ENCODE data around the gene AKAP12.
"Not testable (repeated sequence)": the region's sequence is repeated elsewhere in the genome, so short reads cannot be mapped to it uniquely, and the experiment has no call there.

Gene AKAP12

GRCh38 chr6:151309619-151310018, 69.9 kb downstream of the AKAP12 start:
- in situ Hi-C loops (cut with MboI; ENCODE audit: low sequenced_read_pairs): no loop called here

- in situ Hi-C loops (cut with MboI; ENCODE audit: low sequenced_read_pairs): no loop called here
Observed at GRCh38 chr6:151310279-151310678, 70.5 kb downstream of the AKAP12 start.

DNA sequence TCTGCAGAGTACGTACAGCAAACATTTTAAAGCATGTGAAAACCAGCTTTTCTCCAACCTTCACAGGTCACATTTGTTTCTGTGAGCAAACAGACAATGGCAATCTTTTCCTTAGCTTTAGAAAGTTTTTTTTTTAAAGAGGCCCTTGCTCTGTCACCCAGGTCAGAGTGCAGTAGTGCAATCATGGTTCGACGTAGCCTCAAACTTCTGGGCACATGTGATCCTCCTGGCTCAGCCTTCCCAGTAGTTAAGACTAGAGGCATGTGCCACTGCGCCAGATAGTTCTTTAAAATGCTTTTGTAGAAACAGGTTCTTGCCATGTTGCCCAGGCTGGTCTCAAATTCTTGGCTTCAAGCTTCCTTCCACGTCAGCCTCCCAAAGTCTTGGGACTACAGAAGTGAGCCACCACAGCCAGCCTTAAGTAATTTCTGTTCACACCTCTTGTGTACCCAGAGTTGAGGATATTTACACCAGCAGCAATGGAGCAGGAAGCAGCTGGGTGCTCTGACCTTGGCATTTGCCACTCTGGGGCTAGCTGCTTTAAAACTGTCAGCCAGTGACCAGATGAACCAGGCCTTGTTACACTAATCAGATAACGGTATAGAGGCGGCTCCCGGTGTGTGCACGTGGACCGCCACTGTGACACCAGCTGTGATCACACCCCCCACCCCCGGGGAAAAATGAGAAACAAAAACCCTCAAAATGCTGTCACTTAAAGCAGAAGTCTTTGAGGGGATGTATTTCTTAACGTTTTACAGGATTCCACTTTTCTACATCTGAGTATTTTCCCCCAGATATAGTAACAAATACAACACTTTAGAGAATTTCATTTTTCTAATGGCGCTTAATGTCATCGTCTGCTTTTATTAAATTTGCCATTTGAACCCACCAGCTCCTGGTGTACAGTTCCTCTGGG, 71.3 kb downstream of the AKAP12 start:
- in situ Hi-C loops (cut with MboI; ENCODE audit: low sequenced_read_pairs): no loop called here

GRCh38 chr6:151313066-151313491, 73.3 kb downstream of the AKAP12 start:
- in situ Hi-C loops (cut with MboI; ENCODE audit: low sequenced_read_pairs): no loop called here

DNA sequence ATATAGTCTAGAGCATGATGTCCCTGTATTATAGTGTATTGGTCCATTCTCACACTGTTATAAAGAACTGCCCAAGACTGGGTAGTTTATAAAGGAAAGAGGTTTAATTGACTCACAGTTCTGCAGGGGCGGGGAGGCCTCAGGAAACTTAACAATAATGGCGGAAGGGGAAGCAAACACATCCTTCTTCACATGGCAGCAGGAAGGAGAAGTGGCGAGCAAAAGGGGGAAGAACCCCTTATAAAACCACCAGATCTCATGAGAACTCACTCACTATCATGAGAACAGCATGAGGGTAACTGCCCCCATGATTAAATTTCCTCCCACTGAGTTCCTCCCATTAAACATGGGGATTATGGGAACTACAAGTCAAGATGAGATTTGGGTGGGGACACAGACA, 75.9 kb downstream of the AKAP12 start:
- in situ Hi-C loops (cut with MboI; ENCODE audit: low sequenced_read_pairs): not testable (repeated sequence)

DNA sequence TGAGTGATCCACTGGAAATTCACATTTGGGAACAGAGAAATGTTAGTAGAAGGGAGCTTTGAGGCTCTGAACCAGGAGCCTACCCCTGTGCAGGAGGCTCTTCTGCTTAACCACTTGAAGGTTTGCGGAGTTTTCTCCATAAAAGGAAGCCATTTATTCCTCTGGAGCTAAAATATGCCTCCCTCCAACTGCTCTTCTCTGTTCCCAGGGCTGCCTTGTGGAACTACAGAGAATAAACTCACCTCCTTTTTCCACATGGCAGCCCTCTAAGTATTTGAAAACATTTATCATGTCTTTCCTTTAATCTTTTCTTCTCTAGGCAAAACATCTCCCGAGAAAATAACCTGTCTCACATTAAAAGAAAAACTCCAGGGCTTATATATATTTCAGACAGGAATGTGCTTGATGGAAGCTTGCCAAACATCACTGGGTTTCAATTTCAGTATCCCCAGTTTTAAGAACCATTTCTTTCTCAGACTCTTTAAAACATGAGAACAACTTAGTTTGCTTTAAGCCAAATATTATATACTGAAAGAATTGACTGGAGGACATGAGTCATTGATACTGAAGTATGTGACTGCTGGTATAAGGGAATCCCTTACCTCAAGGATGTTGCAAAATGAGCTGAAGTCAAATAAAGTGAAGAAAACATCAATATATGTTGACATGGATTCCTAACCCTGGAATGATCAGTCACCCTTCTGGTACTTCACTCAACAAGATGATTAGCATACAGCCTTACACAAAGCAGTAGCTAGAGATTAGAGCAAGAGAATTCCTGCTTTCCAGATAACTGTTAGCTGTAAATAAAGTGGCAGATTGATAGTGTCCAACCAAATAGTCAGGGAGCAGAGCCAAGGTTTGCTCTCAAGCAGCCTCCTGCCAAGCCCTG, 77.6 kb downstream of the AKAP12 start:
- in situ Hi-C loops (cut with MboI; ENCODE audit: low sequenced_read_pairs): no loop called here

- in situ Hi-C loops (cut with MboI; ENCODE audit: low sequenced_read_pairs): no loop called here
Observed at GRCh38 chr6:151317995-151318365, 78.2 kb downstream of the AKAP12 start.

DNA sequence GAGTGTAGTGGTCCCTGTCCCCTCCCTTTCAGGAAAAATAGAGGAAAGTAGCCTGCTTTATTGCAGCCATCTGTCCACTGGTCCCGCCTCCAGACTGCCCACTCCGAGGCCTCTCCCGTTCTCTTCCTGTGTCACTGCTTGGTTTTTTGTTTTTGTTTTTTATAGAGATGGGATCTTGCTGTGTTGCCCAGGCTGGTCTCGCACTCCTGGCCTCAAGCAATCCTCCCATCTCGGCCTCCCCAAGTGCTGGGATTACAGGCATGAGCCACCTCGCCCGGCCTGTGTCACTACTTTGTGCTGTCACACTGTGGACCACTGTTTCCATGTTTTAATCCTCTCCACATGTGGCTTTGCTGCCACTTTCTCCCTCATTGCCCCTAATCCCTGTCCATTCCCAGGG, 80.4 kb downstream of the AKAP12 start:
- in situ Hi-C loops (cut with MboI; ENCODE audit: low sequenced_read_pairs): loop anchor here (10.0 kb wide), 1 partner anchor 305 kb away; no protein-coding TSS in a partner anchor

DNA sequence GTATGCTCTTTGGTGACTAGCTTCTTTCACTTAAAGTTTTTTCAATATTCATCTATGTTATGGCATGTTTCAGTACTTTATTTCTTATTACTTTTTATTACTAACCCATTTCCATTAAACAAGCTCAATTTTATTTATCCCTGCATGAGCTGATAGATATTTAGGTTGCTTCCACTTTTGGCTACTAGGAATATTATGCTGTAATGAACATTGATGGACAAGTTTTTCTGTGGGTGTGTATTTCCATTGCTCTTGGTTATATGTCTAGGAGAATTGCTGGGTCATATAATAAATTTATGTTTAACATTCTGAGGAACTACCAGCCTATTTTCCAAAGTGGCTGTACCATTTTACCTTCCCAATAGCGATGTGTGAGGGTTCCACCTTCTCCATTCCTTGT, 81.7 kb downstream of the AKAP12 start:
- in situ Hi-C loops (cut with MboI; ENCODE audit: low sequenced_read_pairs): loop anchor here (10.0 kb wide), 1 partner anchor 307 kb away; no protein-coding TSS in a partner anchor

DNA sequence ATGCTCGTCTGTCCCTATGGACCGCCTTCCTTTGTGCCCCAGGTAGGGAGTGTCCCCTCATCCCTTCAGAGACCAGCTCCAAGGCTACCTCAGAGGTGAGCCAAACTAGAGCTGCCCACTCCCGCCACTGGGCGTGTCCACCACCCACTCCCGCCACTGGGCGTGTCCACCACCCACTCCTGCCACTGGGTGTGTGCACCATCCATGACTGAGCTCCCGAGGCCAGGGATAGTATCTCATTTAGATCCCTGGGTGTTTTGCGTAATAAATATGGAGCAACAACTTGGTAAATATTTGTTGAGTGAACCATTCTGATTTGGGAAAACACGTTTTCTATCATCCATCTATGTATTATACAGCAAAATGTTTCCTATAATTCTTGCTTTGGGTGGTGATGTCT, 82.8 kb downstream of the AKAP12 start:
- in situ Hi-C loops (cut with MboI; ENCODE audit: low sequenced_read_pairs): loop anchor here (10.0 kb wide), 1 partner anchor 308 kb away; no protein-coding TSS in a partner anchor

- in situ Hi-C loops (cut with MboI; ENCODE audit: low sequenced_read_pairs): loop anchor here (10.0 kb wide), 1 partner anchor 309 kb away; no protein-coding TSS in a partner anchor
Observed at GRCh38 chr6:151323791-151324487, 84.2 kb downstream of the AKAP12 start.

GRCh38 chr6:151324488-151324825, 84.7 kb downstream of the AKAP12 start:
- in situ Hi-C loops (cut with MboI; ENCODE audit: low sequenced_read_pairs): loop anchor here (10.0 kb wide), 1 partner anchor 310 kb away; no protein-coding TSS in a partner anchor

GRCh38 chr6:151325075-151326050, 85.6 kb downstream of the AKAP12 start:
- in situ Hi-C loops (cut with MboI; ENCODE audit: low sequenced_read_pairs): loop anchor here (10.0 kb wide), 1 partner anchor 311 kb away; no protein-coding TSS in a partner anchor

DNA sequence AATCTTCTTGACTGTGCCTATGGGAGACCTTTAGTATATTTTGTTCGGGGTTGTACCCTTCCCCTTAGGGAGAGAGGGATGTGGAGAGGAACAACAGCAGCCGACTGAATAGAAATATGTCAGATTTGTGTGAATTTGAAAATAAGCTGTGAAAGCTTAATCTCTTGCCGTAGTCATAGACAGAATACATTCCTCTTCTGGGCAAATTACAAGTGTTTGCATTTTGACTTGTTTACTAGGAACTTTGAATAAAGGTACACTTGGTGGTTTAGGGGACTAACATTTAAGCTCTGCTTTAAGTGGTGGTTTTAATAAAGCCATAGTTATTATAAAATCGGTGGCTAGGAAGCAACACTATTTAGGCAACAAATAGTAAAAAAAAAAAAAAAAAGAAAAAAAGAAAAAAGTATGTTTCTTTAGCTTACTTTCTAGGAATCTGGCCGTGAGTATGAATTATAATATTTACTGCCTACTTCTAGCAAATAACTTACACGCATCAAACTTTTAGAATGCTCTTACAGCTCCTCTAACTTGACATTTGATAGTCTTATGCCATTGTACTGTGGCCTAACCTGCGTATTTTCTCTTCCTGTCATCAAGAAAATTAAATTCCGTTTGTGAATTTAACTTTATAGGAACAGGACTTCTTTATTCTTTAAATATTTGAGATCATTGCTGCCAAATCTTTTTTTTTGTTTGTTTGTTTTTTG, 86.5 kb downstream of the AKAP12 start:
- in situ Hi-C loops (cut with MboI; ENCODE audit: low sequenced_read_pairs): loop anchor here (10.0 kb wide), 1 partner anchor 311 kb away; no protein-coding TSS in a partner anchor

DNA sequence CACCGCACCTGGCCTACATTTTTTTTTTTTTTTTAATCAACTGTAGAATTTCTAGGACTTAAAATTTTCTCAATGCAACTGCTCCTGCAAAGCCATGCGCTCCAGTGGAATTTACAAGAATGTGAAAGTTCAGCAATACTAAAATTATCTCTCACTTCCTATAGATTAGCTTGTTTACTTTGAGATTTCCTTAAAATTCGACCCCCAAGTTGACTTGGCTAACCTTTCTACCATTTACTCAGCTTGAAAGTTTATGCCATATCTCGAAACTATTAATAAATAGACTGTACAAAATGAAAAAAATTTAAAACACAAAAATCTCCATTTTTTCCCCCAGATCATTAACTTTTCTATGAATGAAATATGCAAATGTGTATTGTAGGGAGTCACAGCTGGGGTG, 87.3 kb downstream of the AKAP12 start:
- in situ Hi-C loops (cut with MboI; ENCODE audit: low sequenced_read_pairs): loop anchor here (10.0 kb wide), 1 partner anchor 312 kb away; no protein-coding TSS in a partner anchor

DNA sequence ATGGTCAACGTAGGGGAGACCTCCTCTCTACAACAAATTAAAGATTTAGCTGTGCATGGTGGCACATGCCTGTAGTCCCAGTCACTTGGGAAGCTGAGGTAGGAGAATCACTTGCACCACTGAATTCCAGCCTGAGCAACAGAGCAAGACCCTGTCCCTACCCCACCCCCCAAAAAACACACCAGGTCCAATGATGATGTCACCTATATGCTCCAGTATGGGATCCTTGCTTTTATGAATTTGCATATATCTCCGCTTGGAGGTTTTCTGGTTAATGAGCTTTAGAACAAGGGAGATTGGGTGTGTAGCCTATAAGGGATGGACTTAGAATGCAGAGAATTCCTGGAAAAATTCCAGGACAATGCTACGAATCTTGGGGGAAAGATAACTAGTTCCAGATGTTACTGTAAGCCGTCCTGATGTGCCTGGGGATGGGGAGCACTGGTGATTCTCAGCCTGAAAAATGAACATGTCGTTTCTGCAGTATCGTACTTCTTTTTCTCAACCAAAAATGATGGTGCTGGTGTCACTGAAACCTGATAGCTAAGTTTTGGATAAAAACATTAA, 90.4 kb downstream of the AKAP12 start:
- in situ Hi-C loops (cut with MboI; ENCODE audit: low sequenced_read_pairs): loop anchor here (5.0 kb wide), 1 partner anchor 438 kb away; no protein-coding TSS in a partner anchor

- in situ Hi-C loops (cut with MboI; ENCODE audit: low sequenced_read_pairs): no loop called here
Observed at GRCh38 chr6:151335930-151336329, 96.2 kb downstream of the AKAP12 start.

DNA sequence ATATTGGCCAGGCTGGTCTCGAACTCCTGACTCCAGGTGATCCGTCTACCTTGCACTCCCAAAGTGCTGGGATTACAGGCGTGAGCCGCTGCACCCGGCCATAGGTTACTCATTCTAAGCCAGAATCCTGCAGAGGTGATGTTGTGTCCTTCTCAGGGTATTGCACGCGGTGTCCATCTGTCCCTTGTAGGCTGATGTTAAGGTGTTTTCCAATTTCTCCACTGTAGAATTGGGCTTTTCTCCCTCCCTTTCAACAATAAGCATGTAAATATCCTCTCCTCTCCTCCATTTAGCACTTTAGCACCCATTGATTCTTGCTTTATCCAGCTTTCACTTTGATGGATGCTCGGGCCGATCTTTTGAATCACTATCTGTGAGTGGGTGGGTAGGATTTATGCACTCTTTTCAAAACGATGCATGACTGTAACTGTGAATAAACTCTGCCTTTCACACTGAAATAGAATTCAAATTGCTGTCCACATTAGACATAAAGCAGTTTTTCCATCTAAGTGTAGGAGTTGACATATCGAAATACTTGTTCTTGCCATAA, 99.0 kb downstream of the AKAP12 start:
- in situ Hi-C loops (cut with MboI; ENCODE audit: low sequenced_read_pairs): no loop called here
